Muscle of back (tissue), 10 donors: Measurements from ENCODE around the gene PPIH. TPM values are rescaled to one million over a fixed set of nuclear protein-coding genes. Genes with fewer than 3 reads are reported as not detected.

Experiments used
- polyA plus RNA-seq, 10 donors: library from polyadenylated mRNA; unstranded; fragments of 120-200 nt; gene quantifications; one replicate each; pipeline ENCODE4 v1.2.1, GENCODE V29; 2013; ENCODE audit not compliant: insufficient read length in 10 of 10

PPIH gene
- polyA plus RNA-seq, 10 donors, result 32.3 to 45.1 (median 37.5) TPM

Other genes with a start within 250 kb of the PPIH start
- 1 to 10 TPM in 1 of 10 donors, under 1 TPM in 9; 0.41 to 1.1 (median 0.75) TPM for gene ZMYND12, start 202.4 kb upstream of the PPIH start, polyA plus RNA-seq
- gene PPCS, start 201.9 kb upstream of the PPIH start, polyA plus RNA-seq, result 10 to 100 TPM; 34.9 to 44.3 (median 42.0) TPM
- 1 to 10 TPM; 1.4 to 3.2 (median 2.1) TPM for gene CCDC30, start 195.1 kb upstream of the PPIH start, polyA plus RNA-seq
- 1,000 to 10,000 TPM in 2 of 10 donors, 100 to 1,000 TPM in 8; 817 to 1,077 (median 929) TPM for gene YBX1, start 24.0 kb downstream of the PPIH start, polyA plus RNA-seq
- gene CLDN19, start 81.8 kb downstream of the PPIH start, polyA plus RNA-seq, result 1 to 10 TPM in 2 of 10 donors, under 1 TPM in 8; 0.25 to 1.8 (median 0.61) TPM
- gene P3H1, start 108.6 kb downstream of the PPIH start, polyA plus RNA-seq, result 100 to 1,000 TPM in 1 of 10 donors, 10 to 100 TPM in 9; 60.2 to 105 (median 70.4) TPM
- 10 to 100 TPM in 6 of 10 donors, 1 to 10 TPM in 4; 5.8 to 13.9 (median 10.9) TPM for gene C1orf50, start 108.8 kb downstream of the PPIH start, polyA plus RNA-seq
- gene TMEM269, start 126.6 kb downstream of the PPIH start, polyA plus RNA-seq, result 1 to 10 TPM in 3 of 10 donors, under 1 TPM in 7; 0.46 to 1.4 (median 0.73) TPM
- gene ERMAP, start 158.7 kb downstream of the PPIH start, polyA plus RNA-seq, result 10 to 100 TPM in 3 of 10 donors, 1 to 10 TPM in 7; 5.9 to 12.0 (median 8.3) TPM
- 10 to 100 TPM; 38.7 to 68.2 (median 47.1) TPM for gene SVBP, start 159.0 kb downstream of the PPIH start, polyA plus RNA-seq
- 10 to 100 TPM in 2 of 10 donors, 1 to 10 TPM in 8; 7.5 to 11.6 (median 9.2) TPM for gene ZNF691, start 188.2 kb downstream of the PPIH start, polyA plus RNA-seq